Stimulated activated naive CD8-positive, alpha-beta T cell treated with anti-CD3 and anti-CD28 coated beads, Interleukin-15, Interleukin-2, amounts not matched to agents 100 U/mL and 50 U/mL, for 24 hours (primary cell): ENCODE measurements around the gene HOXC13.

Experiments used
- ATAC-seq: fragments of 150-1000 bp; cut with Tn5 transposase; one replicate; pipeline ENCODE4 v1.10.0; 2021
- DNase-seq: peaks from one replicate; pipeline ENCODE4 v3.0.0; 2021

HOXC13 gene

GRCh38 chr12:53955036-53955775 lies 16.6 kb downstream of the HOXC13 start:
- DNase-seq (no peak), ATAC-seq (no peak)

- ATAC-seq = no peak
- DNase-seq = no peak
Observed at GRCh38 chr12:53955776-53956250, 17.2 kb downstream of the HOXC13 start.

- DNase-seq (no peak), ATAC-seq (no peak)
Observed at GRCh38 chr12:53956251-53956887, 17.7 kb downstream of the HOXC13 start.

GRCh38 chr12:53956914-53957536 lies 18.4 kb downstream of the HOXC13 start:
- no peak for DNase-seq
- no peak for ATAC-seq

GRCh38 chr12:53958128-53958527 lies 19.5 kb downstream of the HOXC13 start:
- DNase-seq (no peak), ATAC-seq (no peak)

GRCh38 chr12:53959314-53959713 lies 20.7 kb downstream of the HOXC13 start:
- ATAC-seq (no peak), DNase-seq (no peak)

- no peak for DNase-seq
- no peak for ATAC-seq
Observed at GRCh38 chr12:53960187-53961024, 21.8 kb downstream of the HOXC13 start.

- ATAC-seq (no peak), DNase-seq (no peak)
Observed at GRCh38 chr12:53961025-53961761, 22.6 kb downstream of the HOXC13 start.

- ATAC-seq (no peak), DNase-seq (no peak)
Observed at GRCh38 chr12:53963005-53963404, 24.4 kb downstream of the HOXC13 start.

- no peak for DNase-seq
- ATAC-seq = no peak
Observed at GRCh38 chr12:53963434-53964314, 25.0 kb downstream of the HOXC13 start.

- ATAC-seq (no peak), DNase-seq (no peak)
Observed at GRCh38 chr12:53964315-53964713, 25.7 kb downstream of the HOXC13 start.

- ATAC-seq (no peak), DNase-seq (no peak)
Observed at GRCh38 chr12:53965281-53966084, 26.9 kb downstream of the HOXC13 start.

GRCh38 chr12:53966085-53966384 lies 27.4 kb downstream of the HOXC13 start:
- no peak for ATAC-seq

GRCh38 chr12:53966385-53967133 lies 27.9 kb downstream of the HOXC13 start:
- ATAC-seq = no peak
- DNase-seq = no peak

More at GRCh38 chr12:53966085-53966384, 27.4 kb downstream of the HOXC13 start:
- no peak for DNase-seq

- DNase-seq = no peak
- ATAC-seq = no peak
Observed at GRCh38 chr12:53967421-53967925, 28.8 kb downstream of the HOXC13 start.

GRCh38 chr12:53968214-53969127 lies 29.8 kb downstream of the HOXC13 start:
- ATAC-seq (no peak), DNase-seq (no peak)

GRCh38 chr12:53969588-53970259 lies 31.1 kb downstream of the HOXC13 start:
- ATAC-seq (no peak), DNase-seq (no peak)
